Esophagus mucosa (tissue), 1 donor: Measurements from ENCODE around the gene ZSCAN21. TPM values are rescaled to one million over a fixed set of nuclear protein-coding genes. Genes with fewer than 3 reads are reported as not detected.

Source experiments
- ATAC-seq: fragments of 200-7000 bp; cut with Tn5 transposase; one replicate; pipeline ENCODE4 v1.9.1; 2020
- total RNA-seq: library from RNA; stranded (reverse); gene quantifications from one replicate; pipeline ENCODE4 v1.2.4, GENCODE V29; 2023
- donor health status: DM: yes; HTN: yes; CAD: no.

ZSCAN21 gene
- total RNA-seq, 1 donor from 2014 or later, result 3.7 TPM

DNA sequence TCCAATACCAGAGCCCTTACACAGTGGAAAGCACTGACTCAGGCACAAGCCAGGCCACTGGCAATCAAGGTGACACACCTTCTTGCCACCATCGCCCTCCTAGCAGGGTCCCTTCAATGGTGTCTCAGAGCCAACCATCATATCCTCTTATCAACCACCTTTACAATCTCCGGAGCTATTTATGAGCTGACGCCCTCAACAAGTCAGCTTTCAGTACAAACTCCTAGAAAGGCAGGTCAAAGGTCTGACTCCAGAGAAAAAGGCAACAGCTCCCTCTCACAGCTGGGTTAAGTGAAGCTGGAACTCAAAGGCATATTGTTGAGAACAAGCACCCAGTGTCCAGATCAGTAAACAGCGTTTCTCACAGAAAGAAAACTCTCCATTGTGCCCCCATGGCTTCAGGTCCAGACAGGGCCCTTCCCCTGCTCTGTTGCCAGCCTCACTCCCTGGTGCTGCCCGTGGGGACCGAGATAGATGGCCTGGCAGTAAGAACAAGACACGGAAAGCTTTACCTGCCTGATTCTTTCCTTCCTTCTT lies 29.5 kb downstream of the ZSCAN21 start:
- ATAC-seq, result no peak

DNA sequence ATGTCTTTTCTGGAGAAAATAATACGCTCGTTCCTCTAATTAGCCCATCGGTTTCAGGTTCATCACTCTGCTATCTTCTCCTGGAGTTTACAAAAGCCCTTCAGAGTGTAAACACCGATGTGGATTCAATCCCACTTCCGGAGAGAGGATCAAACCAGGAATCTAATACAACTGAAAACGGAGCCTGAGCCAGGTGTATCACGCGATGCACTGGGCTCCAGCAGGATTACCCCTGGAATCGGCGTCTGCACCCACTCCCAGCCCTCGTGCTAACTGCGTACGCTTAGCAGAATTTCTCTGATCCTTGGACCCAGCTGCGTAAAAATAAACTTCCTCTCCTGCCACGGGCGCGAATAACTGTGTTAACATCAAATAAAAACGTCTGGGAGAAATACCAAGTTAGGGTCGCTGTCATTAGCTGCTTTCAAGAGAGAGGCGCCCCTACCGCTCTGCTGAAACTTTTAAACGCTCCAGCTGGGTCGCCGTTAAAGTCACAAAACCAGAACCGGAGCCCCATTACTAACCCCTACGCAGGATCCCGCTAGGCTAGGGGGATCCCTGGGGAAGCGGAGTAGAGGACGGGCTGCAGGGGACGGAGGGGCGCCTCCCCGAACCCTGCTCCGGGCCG lies 31.4 kb downstream of the ZSCAN21 start:
- ATAC-seq, result no peak

- ATAC-seq, result peak; percentile 97
Observed at GRCh38 chr7:100081535-100082102, 32.0 kb downstream of the ZSCAN21 start, which contains the start of gene ZNF3. ZNF3 (minus strand) TSS chr7:100081723; CDS start chr7:100077357, 4,366 bp downstream.

DNA sequence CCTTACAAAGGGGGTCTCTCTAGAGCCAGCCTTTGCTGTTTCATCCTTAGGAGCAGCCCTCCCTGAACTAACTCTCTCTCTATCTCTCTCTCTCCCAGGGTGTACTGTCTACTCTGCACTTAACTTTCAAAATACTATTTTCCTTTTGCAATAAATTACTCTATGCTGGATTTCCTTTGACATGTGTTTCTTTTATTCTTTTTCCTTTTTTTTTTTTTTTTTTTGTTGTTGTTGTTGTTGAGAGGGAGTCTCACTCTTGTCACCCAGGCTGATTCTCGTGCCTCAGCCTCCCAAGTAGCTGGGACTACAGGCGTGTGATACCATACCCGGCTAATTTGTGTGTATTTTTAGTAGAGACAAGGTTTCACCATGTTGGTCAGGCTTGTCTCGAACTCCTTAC lies 33.4 kb downstream of the ZSCAN21 start:
- ATAC-seq, result no peak

DNA sequence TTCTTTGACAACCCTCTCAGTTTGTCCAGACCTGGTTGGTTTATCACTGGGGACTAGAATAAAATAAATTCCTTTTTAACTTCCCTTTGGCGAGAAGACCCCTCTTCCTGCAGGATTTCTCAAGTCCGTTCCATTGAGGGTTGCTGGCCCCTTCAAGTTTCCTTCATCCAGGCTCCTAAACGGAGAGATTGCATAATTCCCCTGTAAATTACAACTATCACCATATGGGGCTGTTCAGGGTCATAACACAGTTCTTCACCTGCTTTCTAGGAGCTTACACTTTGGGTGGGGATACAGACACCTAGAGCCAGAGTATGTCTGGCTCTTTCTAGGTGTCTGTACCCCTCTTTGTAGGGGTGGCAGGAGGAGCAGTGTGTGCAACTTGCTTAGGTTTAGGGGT lies 35.9 kb downstream of the ZSCAN21 start:
- no peak for ATAC-seq

DNA sequence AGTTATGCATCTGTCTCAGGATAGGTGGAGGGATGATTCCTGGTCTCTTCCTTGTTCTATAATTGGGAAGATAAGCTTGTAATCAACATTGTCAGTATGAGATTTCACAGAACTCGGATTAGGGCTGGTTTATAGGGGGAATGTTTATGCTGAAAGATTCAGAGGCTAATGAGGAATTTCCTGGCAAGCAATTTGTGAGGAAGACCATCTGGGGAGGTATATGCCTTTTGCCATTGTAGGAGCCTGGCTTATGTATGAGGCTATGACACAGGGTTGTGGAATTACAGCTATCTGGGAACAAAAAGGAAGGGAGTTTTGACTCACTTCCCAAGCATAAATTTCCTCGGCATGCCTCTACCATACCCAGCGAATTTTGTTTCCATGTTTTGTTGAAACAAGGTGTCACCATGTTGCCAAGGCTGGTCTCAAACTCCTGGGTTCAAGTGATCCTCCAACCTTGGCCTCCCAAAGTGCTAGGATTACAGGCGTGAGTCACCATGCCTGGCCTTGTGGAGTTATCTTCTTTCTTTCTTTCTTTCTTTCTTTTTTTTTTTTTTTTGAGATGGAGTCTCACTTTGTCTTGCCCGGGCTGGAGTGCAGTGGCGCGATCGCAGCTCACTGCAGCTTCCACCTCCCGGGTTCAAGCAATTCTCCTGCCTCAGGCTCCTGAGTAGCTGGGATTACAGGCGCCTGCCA lies 37.6 kb downstream of the ZSCAN21 start:
- no peak for ATAC-seq

GRCh38 chr7:100088095-100088620 lies 38.6 kb downstream of the ZSCAN21 start:
- no peak for ATAC-seq

DNA sequence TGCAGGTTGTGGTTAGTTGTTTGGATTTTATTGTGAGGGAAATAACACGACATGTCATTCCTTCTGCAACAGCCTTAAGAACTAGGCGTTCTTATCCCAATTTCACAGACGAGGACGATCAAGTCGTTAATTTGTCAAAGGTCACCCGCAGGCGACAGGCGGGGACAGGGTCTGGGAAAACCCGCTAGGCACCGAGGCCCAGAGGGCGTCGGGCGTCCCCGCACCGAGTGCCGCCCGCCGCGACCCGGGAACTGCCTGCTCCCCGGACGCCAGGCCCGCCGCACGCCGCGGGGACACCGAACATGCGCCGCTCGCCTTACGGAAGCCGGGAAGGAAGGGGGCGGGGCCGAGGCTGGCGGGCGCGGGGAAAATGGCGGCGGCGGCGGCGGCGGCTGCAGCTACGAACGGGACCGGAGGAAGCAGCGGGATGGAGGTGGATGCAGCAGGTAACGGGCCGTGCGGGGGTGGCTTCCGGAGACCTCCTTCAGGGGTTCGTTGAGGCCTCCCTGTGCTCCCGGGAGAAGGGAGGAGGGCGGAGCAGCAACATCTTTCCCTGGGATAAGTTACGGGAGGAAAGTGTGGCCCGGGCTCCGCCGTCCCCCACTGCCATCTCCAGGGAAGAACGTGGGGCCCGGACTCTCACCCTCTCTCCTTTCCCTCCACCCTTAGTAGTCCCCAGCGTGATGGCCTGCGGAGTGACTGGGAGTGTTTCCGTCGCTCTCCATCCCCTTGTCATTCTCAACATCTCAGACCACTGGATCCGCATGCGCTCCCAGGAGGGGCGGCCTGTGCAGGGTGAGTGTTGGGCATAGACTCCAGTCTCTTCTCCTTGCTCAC lies 39.3 kb downstream of the ZSCAN21 start, which contains the start of gene COPS6:
Gene COPS6 (plus strand): TSS at position 349 of the 837 bp plus-strand sequence. CDS start 22 bp downstream, at position 371.
- peak; percentile 68 for ATAC-seq

DNA sequence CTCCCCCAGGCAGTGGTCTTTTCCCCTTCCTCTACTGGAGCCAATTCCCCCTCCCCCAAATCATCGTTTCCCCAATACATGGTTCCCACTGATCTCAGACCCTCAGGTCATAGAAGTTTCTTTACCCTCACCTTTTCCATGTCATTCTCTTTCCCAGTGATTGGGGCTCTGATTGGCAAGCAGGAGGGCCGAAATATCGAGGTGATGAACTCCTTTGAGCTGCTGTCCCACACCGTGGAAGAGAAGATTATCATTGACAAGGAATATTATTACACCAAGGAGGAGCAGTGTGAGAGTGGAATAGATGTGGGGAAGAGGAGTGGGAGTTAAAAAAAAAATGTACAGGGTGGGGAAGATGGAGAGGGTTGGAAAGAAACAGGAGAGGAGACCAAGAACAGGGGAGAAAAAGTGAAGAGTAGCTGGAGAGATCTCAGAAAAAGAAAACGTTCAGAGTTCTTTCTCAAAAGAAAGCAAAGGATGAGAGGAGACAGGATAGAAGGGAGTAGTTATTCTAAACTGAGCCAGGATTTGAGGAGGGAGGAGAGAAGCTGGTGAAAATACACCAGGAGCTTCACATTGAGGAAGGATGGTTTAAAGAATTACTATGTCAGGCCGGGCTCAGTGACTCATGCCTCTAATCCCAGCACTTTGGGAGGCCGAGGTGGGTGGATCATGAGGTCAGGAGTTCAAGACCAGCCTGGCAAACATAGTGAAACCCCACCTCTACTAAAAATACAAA lies 40.1 kb downstream of the ZSCAN21 start:
- ATAC-seq, result peak; percentile 21

- peak; percentile 54 for ATAC-seq
Observed at GRCh38 chr7:100090527-100091410, 41.2 kb downstream of the ZSCAN21 start.

- no peak for ATAC-seq
Observed at GRCh38 chr7:100091411-100092181, 42.0 kb downstream of the ZSCAN21 start.

GRCh38 chr7:100093054-100093453 lies 43.5 kb downstream of the ZSCAN21 start:
- no peak for ATAC-seq

DNA sequence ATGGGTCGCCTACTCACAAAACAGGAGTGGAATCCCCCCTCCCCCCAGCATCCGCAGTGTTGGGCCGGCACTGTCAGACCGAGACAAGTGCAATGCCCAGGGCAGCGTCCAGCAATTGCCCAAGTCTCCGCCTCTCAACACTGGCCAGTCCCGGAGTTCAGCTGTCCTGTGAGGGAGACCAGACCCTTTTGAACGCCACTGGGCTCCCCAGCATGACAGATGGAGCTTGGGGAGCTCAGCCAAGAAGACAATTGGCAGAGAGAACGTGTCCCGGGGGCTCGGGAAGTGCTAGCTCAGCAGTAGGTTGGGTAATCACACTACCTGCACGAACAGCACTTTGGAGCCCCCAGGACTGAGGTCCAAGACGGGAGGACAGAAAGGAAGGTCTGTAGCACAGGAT lies 43.9 kb downstream of the ZSCAN21 start:
- no peak for ATAC-seq

- no peak for ATAC-seq
Observed at GRCh38 chr7:100093925-100094486, 44.4 kb downstream of the ZSCAN21 start.

DNA sequence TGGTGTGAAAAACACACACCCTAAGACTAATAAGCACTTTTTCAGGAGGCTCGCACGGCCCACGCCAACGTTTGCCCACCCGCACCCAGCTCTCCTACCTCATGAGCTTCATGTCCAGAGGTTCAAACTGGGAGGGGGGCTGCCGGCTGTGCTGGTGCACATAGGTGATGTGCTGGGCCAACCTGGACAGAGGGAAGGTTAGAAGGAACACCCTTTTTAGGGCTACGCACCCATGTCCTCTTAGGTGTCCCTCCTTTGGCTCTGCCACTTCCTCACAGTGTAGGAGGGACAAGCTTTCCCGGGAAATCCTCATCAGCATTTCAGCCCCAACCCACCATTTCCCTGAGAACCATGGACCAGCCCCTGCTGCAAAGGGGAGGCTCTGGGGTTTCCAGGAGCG lies 45.7 kb downstream of the ZSCAN21 start:
- ATAC-seq, result no peak

GRCh38 chr7:100095704-100096103 lies 46.1 kb downstream of the ZSCAN21 start:
- no peak for ATAC-seq

- ATAC-seq, result no peak
Observed at GRCh38 chr7:100098913-100099312, 49.3 kb downstream of the ZSCAN21 start.

DNA sequence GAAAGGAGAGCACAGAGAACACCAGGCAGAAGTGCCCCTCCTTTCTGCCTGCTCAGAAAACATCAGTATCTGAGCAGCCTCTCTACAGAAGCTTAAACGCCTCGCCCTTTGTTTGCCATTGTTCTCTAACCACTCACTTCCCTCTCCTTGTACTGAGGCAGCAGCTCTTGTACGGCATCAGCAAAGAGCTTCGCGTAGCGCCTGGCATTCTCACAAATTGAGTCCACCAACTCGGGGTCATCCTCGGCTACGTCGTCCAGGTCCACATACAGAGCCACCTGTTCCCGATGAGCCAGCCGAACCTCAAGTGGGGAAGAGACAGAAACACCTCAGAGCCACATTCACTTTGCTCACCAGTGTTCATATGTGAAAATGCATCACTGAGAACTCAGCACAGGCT lies 49.9 kb downstream of the ZSCAN21 start:
- ATAC-seq, result no peak

GRCh38 chr7:100100420-100101015 lies 50.9 kb downstream of the ZSCAN21 start:
- peak; percentile 89 for ATAC-seq
